Transverse colon (tissue), 3 donors: ENCODE measurements around the gene ABCA10.

ENCODE experiments used
- CTCF ChIP-seq, 5 experiments: fragments of 200-600 bp in 3 of 5; fragments of 450-650 bp in 2 of 5; sonication (generic) in 3 of 5; IDR thresholded peaks; 1 replicate in 2 of 5; 2 replicates in 3 of 5; pipeline ENCODE4 v1.5.1; 2016 to 2017; ENCODE audit warnings: antibody characterized with exemption in 5 of 5, inconsistent platforms in 3 of 5, mild to moderate bottlenecking in 2 of 5, moderate library complexity in 1 of 5
- POLR2A ChIP-seq: fragments of 450-650 bp; IDR thresholded peaks from one replicate; pipeline ENCODE4 v1.6.1; 2016; ENCODE audit warnings: antibody characterized with exemption, mild to moderate bottlenecking, moderate library complexity

DNA sequence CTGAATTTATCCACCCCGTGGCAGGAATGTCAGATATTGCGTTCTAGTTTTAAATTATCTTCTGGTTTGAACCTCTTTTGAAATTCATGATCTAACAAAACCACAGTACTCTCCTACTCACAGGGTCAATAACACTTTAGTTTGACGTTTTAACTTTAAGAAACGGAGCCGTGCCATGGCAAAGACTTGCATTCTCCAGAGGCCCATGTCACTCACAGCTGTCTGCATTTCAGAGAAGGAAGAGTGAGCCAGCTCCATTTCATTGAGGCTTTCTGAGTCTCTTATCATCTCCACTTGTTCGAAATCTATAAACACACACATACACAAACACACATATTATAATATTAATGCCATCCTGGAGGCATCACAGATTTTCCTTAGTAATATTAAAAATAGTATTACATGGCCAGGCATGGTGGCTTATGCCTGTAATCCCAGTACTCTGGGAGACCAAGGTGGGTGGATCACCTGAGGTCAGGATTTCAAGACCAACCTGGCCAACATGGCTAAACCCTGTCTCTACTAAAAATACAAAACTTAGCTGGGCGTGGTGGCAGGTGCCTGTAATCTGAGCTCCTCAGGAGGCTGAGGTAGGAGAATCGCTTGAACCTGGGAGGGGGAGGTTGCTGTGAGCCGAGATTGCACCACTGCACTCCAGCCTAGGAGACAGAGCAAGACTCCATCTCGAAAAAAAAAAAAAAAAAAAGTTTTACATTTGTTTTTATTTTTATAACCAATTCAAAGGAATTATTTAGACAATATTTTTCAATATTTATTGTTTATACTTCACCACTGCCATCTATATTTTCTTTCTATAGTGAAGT, 122.5 kb downstream of the ABCA10 start:
- no peak for TF ChIP-seq CTCF (IDR thresholded peaks at IDR 0.05)
- TF ChIP-seq POLR2A, result no peak
